Measurements from ENCODE around the gene CDC20.

DNA sequence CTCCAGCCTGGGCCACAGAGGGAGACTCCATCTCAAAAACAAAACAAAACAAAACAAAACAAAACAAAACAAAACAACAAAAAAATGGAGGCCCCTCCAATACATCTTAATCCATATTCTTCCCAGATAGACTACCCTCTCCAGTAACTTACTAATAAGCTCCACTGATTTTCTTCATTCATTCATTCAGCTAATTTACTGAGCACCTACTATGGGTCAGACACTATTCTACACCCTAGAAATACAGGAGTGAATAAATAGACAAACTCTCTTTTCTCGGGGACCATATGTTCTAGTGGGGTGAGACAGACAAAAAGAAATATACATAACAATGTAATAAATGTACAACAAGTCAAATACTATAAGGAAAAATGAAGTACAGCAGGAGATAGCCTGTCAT, 7.8 kb upstream of the CDC20 start:
- TF ChIP-seq, protein P1, sequence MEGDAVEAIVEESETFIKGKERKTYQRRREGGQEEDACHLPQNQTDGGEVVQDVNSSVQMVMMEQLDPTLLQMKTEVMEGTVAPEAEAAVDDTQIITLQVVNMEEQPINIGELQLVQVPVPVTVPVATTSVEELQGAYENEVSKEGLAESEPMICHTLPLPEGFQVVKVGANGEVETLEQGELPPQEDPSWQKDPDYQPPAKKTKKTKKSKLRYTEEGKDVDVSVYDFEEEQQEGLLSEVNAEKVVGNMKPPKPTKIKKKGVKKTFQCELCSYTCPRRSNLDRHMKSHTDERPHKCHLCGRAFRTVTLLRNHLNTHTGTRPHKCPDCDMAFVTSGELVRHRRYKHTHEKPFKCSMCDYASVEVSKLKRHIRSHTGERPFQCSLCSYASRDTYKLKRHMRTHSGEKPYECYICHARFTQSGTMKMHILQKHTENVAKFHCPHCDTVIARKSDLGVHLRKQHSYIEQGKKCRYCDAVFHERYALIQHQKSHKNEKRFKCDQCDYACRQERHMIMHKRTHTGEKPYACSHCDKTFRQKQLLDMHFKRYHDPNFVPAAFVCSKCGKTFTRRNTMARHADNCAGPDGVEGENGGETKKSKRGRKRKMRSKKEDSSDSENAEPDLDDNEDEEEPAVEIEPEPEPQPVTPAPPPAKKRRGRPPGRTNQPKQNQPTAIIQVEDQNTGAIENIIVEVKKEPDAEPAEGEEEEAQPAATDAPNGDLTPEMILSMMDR (IDR thresholded peaks at IDR 0.05): no peak
- TF ChIP-seq EZH2 (IDR thresholded peaks at IDR 0.05; ENCODE audit: borderline replicate concordance, insufficient read depth, low read depth, low read length, poor library complexity, severe bottlenecking): no peak
